OCI-LY7 (cell line): ENCODE measurements around the gene BSG. TPM values are rescaled to one million over a fixed set of nuclear protein-coding genes. Genes with fewer than 3 reads are reported as not detected.
A peak's percentile ranks its signal among the peaks of the same experiment; 100 is the strongest.
"Not testable (repeated sequence)": the region's sequence is repeated elsewhere in the genome, so short reads cannot be mapped to it uniquely, and the experiment has no call there.

Experiments used
- BruUV-seq: library from RNA; stranded (reverse); fragments of 400-500 nt; replicated peaks from 2 replicates; lab custom pipeline; 2021; lab: Mats Ljungman, UMichigan
- CTCF ChIA-PET: fragments of 300-600 bp; sonication (Branson Sonifier 250); formaldehyde crosslinking; loops from one replicate; lab custom pipeline; 2022; ENCODE audit warnings: antibody characterized with exemption; ENCODE audit not compliant: unreplicated experiment; lab: Charles Lee
- POLR2A ChIA-PET: fragments of 300-600 bp; sonication (Branson Sonifier 250); formaldehyde crosslinking; loops from one replicate; lab custom pipeline; 2022; ENCODE audit warnings: antibody characterized with exemption; lab: Charles Lee
- DNase-seq: peaks from one replicate; pipeline ENCODE4 v3.0.0-alpha.2; 2015; ENCODE audit warnings: low spot score
- H2AFZ ChIP-seq: fragments of 200-600 bp; sonication (generic), shearing (Covaris generic); 2 replicates; pipeline ENCODE4 v1.6.1; 2014; ENCODE audit warnings: mild to moderate bottlenecking, antibody characterized with exemption, low read length, moderate library complexity
- H3K27ac ChIP-seq: fragments of 200-600 bp; sonication (generic); 2 replicates; pipeline ENCODE4 v1.5.1; 2014; ENCODE audit warnings: mixed run types, low read depth, mild to moderate bottlenecking, moderate library complexity, low read length, inconsistent platforms; ENCODE audit not compliant: poor library complexity, severe bottlenecking
- H3K36me3 ChIP-seq: fragments of 200-600 bp; sonication (generic); 2 replicates; pipeline ENCODE4 v1.6.1; 2014; ENCODE audit warnings: mild to moderate bottlenecking, antibody characterized with exemption, low read length, moderate library complexity, mixed read lengths; ENCODE audit not compliant: insufficient read depth
- H3K4me1 ChIP-seq: fragments of 200-600 bp; sonication (generic); 2 replicates; pipeline ENCODE4 v1.5.1; 2014; ENCODE audit warnings: mild to moderate bottlenecking, low read length; ENCODE audit not compliant: insufficient read depth, poor library complexity, severe bottlenecking
- H3K4me2 ChIP-seq: fragments of 200-600 bp; sonication (generic); 2 replicates; pipeline ENCODE4 v1.6.1; 2014; ENCODE audit warnings: mild to moderate bottlenecking, low read length
- H3K4me3 ChIP-seq: fragments of 200-600 bp; sonication (generic); 2 replicates; pipeline ENCODE4 v1.5.1; 2014; ENCODE audit warnings: mild to moderate bottlenecking, low read depth, low read length; ENCODE audit not compliant: poor library complexity, severe bottlenecking
- H3K79me2 ChIP-seq: fragments of 200-600 bp; sonication (generic); 2 replicates; pipeline ENCODE4 v1.6.1; 2016; ENCODE audit warnings: low read depth, mild to moderate bottlenecking, low read length, moderate library complexity, mixed read lengths; ENCODE audit not compliant: insufficient read depth
- H3K9me2 ChIP-seq: fragments of 200-600 bp; sonication (generic); 2 replicates; pipeline ENCODE4 v1.6.1; 2016; ENCODE audit warnings: mild to moderate bottlenecking, low read length, mixed read lengths; ENCODE audit not compliant: insufficient read depth
- H3K9me3 ChIP-seq: fragments of 200-600 bp; sonication (generic); 2 replicates; pipeline ENCODE4 v1.6.1; 2014; ENCODE audit warnings: mild to moderate bottlenecking, mixed run types, low read length, mixed read lengths
- H4K20me1 ChIP-seq: fragments of 200-600 bp; sonication (generic); 2 replicates; pipeline ENCODE4 v1.6.1; 2014; ENCODE audit warnings: mild to moderate bottlenecking, antibody characterized with exemption, low read length, moderate library complexity, mixed read lengths; ENCODE audit not compliant: insufficient read depth
- EZH2phosphoT487 ChIP-seq: fragments of 200-600 bp; sonication (generic); IDR thresholded peaks from 2 replicates; pipeline ENCODE4 v1.6.1; 2018; ENCODE audit warnings: low read depth, borderline replicate concordance, mild to moderate bottlenecking, mixed run types, antibody characterized with exemption, low read length, moderate library complexity, mixed read lengths
- intact Hi-C: fragments of 100-400 bp; cut with micrococcal nuclease; formaldehyde crosslinking; loops from one replicate; pipeline ENCODE4 v1.10.0; 2022; ENCODE audit not compliant: unreplicated experiment
- total RNA-seq, 2 experiments: library from RNA; depleted of rRNA in 1 of 2; stranded (reverse); fragments of >200 nt in 1 of 2; shearing (Covaris generic) in 1 of 2; gene quantifications; 2 replicates each; pipeline ENCODE4 v1.2.3, GENCODE V29; 2014 to 2022
- TF ChIP-seq, protein P1 (sequence below): fragments of 200-600 bp; sonication (generic); conservative IDR thresholded peaks from 2 replicates; pipeline ENCODE4 v1.5.1; 2014; ENCODE audit warnings: mild to moderate bottlenecking, antibody characterized with exemption, low read length, moderate library complexity, mixed read lengths

Gene BSG
- total RNA-seq, 2 experiments from 2014 or later: 180 to 197 TPM

DNA sequence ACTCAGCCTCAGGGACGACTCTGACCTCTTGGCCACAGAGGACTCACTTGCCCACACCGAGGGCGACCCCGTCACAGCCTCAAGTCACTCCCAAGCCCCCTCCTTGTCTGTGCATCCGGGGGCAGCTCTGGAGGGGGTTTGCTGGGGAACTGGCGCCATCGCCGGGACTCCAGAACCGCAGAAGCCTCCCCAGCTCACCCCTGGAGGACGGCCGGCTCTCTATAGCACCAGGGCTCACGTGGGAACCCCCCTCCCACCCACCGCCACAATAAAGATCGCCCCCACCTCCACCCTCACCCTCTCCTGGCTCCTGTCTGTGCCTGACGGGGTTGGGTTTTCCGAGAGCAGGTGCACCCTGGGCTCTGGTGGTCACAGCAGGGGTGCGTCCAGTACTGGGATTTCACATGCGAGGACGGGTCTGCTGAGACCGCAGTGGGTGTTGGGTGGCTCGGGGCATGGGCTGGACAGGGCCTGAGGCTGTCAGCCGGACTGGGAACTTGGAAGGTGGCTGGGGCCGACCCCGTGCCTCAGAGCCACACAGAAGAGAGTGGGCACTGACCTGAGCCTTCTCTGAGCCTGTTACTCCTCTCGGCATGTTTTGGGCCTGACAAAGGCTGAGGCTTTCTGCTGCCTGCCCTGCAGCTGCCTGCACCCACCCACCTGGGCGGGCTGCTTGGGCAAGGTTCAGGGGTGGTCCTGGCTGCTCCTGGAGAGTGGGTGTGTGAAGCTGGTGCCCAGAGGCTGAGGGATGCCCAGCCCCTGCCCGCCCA is 11.0 kb downstream of the BSG start:
- Histone ChIP-seq H3K9me3 (no peaks in the 10 kb centered on the region), H3K4me2 (no peak overlapping the region), H3K36me3 (peaks cover 27% of the 10 kb centered on the region), H3K79me2 (no peaks in the 10 kb centered on the region), H3K27ac (no peak overlapping the region), H2AFZ (no peak overlapping the region), H3K4me3 (no peak overlapping the region), H4K20me1 (no peaks in the 10 kb centered on the region; the same call in 1 of the 2 replicates), H3K9me2 (no peaks in the 10 kb centered on the region), H3K4me1 (peaks cover 4% of the 10 kb centered on the region)
- BruUV-seq: no TSS peak
- TF ChIP-seq EZH2phosphoT487: no peak
- TF ChIP-seq, protein P1, sequence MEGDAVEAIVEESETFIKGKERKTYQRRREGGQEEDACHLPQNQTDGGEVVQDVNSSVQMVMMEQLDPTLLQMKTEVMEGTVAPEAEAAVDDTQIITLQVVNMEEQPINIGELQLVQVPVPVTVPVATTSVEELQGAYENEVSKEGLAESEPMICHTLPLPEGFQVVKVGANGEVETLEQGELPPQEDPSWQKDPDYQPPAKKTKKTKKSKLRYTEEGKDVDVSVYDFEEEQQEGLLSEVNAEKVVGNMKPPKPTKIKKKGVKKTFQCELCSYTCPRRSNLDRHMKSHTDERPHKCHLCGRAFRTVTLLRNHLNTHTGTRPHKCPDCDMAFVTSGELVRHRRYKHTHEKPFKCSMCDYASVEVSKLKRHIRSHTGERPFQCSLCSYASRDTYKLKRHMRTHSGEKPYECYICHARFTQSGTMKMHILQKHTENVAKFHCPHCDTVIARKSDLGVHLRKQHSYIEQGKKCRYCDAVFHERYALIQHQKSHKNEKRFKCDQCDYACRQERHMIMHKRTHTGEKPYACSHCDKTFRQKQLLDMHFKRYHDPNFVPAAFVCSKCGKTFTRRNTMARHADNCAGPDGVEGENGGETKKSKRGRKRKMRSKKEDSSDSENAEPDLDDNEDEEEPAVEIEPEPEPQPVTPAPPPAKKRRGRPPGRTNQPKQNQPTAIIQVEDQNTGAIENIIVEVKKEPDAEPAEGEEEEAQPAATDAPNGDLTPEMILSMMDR: no peak
- POLR2A ChIA-PET: no interaction called here
- intact Hi-C loops: no loop called here
- CTCF ChIA-PET: no interaction called here
- no peak for DNase-seq

DNA sequence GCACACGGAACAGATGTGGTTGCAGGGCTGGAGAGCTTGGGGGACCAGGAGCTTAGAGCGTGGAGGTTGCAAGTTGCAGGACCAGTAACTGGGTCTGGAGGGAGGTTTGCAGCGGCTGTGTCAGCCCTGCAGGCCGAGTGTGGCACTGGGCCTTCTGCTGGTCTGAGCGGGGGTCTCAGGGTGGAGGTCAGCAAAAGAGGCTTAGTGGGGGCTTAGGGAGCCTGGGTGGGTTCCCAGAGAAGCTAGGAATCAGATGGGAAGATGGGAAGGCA is 11.5 kb downstream of the BSG start:
- H3K9me3 ChIP-seq: no peaks in the 10 kb centered on the region
- H3K79me2 ChIP-seq: no peaks in the 10 kb centered on the region
- ChIA-PET POLR2A (no interaction called here), CTCF (no interaction called here)
- peaks cover 9% of the 10 kb centered on the region for H3K4me1 ChIP-seq
- no peak overlapping the region for H3K4me2 ChIP-seq
- H2AFZ ChIP-seq: no peak overlapping the region
- DNase-seq: no peak
- no TSS peak for BruUV-seq
- intact Hi-C loops: no loop called here
- no peaks in the 10 kb centered on the region for H3K9me2 ChIP-seq
- no peaks in the 10 kb centered on the region; the same call in 1 of the 2 replicates for H4K20me1 ChIP-seq
- peaks cover 25% of the 10 kb centered on the region for H3K36me3 ChIP-seq
- no peak overlapping the region for H3K27ac ChIP-seq
- H3K4me3 ChIP-seq: no peak overlapping the region
- TF ChIP-seq, protein P1: no peak
- no peak for TF ChIP-seq EZH2phosphoT487

DNA sequence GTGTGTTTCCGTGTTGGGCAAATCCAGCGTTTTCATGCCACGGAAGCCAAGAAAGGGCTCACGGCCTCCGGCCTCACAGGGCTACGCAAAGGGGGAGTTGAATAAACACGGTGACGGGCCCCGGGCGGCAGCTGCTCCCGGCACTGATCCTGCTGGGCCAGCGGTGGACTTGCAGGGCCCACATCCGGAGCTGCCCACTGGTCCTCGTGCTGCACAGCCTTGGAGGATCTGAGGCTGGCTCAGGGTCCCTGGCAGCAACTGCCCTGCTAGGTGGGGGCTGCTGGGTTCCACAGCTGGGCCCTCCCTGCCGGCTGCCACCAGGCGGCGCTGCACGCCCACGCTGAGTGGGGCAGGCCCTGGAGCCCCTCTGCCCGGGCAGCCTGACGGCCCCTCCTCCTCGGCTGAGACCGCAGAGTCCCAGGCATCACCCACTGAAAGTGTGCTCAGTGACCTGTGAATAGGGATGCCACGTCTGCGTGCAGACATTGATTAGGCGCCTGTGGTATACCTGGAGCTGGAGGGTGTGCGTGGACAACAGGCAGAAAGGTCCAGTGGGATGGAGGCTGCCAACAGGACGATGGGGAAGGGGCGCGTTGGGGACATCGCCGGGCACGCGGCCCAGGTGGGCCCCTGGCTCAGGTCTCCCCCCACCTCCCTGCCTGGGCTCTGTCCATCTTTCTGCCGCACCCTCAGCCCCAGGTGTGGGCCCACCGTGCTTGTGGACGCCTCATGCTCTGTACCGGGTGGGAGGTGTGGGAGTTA is 12.0 kb downstream of the BSG start:
- Histone ChIP-seq H3K4me1 (peaks cover 12% of the 10 kb centered on the region), H3K9me3 (no peaks in the 10 kb centered on the region), H3K79me2 (no peaks in the 10 kb centered on the region), H4K20me1 (no peaks in the 10 kb centered on the region; the same call in 1 of the 2 replicates), H3K9me2 (no peaks in the 10 kb centered on the region), H3K27ac (no peak overlapping the region), H2AFZ (no peak overlapping the region), H3K36me3 (peaks cover 25% of the 10 kb centered on the region), H3K4me2 (no peak overlapping the region), H3K4me3 (no peak overlapping the region)
- DNase-seq: peak; percentile 65
- TF ChIP-seq EZH2phosphoT487: no peak
- TF ChIP-seq, protein P1: peak; percentile 93
- ChIA-PET CTCF (no interaction called here), POLR2A (no interaction called here)
- no TSS peak for BruUV-seq
- intact Hi-C loops: loop anchor here (5.0 kb wide), 1 partner anchor 148 kb away; no protein-coding TSS in a partner anchor

DNA sequence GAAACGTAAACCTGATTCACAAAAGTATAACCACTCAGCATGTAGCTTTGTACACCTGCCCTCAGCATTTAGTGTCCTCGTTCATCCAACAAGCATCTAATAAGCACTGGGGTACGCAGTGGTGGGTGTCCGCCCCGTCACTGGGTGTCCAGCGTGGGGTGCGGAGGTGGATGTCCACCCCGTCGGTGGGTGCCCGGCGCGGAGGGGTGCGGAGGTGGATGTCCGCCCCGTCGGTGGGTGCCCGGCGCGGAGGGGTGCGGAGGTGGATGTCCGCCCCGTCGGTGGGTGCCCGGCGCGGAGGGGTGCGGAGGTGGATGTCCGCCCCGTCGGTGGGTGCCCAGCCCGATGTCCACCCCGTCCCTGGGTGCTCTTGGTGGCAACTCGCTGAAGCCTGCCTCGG is 12.8 kb downstream of the BSG start:
- H4K20me1 ChIP-seq, DNase-seq, H3K4me2 ChIP-seq, H3K4me3 ChIP-seq, H3K9me2 ChIP-seq, H3K27ac ChIP-seq, CTCF ChIA-PET, POLR2A ChIA-PET, H3K9me3 ChIP-seq, H2AFZ ChIP-seq, H3K79me2 ChIP-seq, BruUV-seq: not testable (repeated sequence)
- peaks cover 25% of the 10 kb centered on the region for H3K36me3 ChIP-seq
- intact Hi-C loops: loop anchor here (5.0 kb wide), 1 partner anchor 147 kb away; no protein-coding TSS in a partner anchor
- H3K4me1 ChIP-seq: peaks cover 12% of the 10 kb centered on the region
